Hepatic stellate cell (primary cell): Measurements from ENCODE around the gene RPS6KA2.
A peak's percentile ranks its signal among the peaks of the same experiment; 100 is the strongest.

Experiments used
- DNase-seq: peaks from one replicate; pipeline ENCODE4 v3.0.0; 2011; ENCODE audit warnings: low spot score

Gene RPS6KA2

DNA sequence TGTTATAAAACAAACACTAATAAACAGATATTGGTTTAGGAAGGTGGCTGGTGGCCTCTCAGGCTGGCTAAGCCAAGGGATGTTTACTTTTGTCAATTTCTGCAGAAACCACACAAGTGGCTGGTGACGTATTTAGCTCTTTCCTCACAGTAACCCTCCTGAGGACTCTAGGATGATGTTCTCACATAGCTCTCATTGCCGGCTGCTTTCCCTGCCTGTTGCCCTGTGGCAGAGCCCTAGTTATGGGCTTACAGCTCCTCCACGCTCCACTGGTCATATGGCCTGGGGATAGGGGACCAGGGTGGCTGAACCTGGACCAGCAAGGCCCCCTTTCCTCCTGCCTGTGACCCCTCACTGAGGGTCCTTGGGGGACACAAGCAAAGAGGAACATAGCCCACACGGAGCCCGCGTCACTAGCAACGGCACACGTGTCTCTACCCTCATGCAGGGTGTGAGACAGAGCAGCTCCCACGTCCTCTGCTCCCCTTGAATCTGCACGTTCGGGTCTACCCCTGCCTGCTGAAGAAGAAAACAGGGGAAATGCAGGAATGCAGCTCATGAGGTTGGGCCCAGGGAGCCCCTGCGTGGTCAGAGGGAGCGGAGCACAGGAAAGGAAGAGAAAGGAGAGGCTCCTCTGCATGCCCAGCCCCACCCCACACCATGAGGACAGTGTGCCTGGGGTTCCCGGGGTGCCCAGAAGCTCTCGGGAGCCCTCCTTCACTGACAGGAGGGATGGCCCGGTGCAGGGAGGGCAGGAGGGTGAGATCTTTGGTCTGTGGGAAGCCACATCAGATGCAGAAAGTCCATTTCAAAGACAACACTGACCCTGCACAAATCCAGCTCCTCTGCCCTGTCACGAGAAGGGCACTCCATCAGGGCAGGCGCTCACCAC lies 54.4 kb downstream of the RPS6KA2 start:
- peak; percentile 85 for DNase-seq

DNA sequence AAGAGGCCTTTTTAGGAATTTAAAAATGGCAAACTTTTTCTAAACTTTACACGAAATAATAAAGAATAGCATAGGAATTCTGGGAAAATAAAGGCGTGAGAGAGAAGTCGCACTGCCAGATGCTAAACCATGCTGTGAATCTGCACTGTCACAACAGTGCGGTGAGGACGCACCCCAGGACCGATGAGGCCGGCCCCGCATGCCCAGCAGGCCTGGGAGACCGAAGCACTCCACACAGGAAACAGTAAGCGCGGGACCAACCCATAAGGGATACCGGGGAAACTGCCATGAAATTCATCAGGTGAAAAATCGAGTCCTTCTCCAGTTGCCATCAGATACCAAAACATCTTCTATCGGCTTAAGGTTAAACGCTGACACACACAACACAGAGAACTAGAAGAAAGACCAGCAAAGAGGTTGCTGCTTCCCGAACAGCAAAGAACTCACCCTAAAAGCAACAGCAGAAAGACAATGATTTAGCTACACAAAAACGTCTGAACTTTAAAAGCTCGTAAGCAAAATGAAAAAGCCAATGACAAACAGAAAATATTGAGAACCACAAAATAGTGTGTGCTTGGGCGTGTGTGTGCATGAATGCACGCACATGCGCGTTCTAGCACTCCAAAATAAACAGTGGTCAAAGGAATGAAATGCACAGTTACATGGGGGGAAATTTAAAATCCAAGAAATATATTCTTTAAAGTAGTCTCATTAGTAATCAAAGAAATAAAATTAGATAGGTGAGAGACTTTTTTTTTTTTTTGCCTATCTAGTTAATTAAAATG lies 55.9 kb downstream of the RPS6KA2 start:
- no peak for DNase-seq

GRCh38 chr6:166569206-166569605 lies 57.8 kb downstream of the RPS6KA2 start:
- no peak for DNase-seq

DNA sequence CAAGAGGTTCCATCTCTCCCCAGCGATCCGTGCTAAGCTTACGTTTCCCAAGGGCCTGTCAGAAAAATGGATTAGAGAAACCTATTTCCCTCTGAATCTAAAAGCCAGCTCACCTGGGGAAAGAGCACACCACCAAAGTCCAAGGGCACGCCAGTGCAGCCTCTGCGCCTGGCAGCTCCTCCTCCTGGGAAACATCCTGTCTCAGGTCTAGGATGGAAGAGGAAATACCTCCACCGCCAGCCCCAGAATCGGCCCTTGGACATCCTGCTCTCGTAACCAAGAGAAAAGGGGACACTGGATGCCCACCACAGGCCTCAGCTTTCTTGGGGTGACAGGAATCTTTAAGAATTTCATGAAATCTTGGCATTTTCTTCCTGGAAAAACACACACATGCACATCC lies 59.2 kb downstream of the RPS6KA2 start:
- no peak for DNase-seq

DNA sequence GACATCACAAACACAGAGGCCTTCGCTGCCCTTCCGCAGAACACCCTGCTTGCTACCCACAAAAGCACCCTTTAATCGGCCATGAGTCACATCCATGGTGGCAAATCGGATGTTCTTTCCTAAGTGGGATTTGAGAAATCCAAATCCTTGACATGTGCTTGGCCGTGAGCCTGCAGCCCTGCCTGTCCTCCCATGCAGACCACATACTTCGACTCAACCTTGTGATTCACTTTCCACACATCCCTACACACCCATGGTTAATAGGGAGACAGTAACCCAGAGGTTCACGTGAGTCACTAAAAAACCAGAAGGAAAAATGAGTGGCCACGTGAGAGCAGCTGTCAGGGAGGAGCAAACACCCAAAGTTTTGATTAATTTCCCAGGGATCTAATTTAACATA lies 59.9 kb downstream of the RPS6KA2 start:
- peak; percentile 92 for DNase-seq

DNA sequence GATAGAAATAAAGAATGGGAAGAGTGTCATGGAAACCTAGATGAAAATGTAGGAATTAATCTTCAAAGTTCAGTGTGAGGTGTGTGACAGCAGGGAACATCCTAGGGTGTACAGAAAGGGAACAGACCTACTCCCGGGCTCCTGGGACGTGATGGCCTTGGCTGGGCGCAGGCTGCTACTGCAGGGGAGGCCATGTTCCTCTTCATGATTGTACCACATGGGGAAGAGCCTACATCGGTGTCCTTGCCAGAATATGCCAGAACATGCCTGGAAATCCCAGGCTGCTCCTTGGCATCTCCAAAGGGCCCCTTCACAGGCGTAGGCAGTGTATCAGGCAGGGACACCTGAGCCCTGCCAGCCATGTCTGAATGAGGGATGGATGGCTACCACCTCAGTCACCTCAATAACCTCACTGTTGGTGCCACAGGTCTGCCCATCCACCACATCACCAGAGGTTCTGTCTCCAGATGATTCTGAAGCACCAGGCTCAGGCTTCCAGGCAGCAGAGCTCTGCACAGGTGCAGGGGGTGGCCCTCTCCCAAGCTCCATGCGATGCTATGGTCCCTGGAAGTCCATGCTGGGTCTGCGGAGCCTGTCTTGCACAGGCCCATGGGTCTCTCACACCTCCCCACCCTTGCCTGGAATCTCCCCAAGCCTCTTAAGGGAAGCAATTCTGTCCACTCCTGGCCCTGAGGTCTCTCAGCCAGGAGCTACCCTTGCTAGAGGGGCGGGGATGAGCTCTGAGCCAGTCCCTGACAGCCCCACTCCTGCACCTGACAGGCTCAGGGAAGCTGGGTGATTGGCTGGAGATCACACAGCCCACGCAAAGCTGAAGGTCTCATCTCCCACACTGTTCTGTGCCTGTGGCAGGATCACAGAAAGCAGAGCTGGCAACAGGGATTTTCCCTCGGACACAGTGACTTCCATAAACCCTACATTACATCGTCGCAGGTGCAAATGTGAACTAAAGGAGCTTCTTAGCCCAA lies 60.7 kb downstream of the RPS6KA2 start:
- no peak for DNase-seq

DNA sequence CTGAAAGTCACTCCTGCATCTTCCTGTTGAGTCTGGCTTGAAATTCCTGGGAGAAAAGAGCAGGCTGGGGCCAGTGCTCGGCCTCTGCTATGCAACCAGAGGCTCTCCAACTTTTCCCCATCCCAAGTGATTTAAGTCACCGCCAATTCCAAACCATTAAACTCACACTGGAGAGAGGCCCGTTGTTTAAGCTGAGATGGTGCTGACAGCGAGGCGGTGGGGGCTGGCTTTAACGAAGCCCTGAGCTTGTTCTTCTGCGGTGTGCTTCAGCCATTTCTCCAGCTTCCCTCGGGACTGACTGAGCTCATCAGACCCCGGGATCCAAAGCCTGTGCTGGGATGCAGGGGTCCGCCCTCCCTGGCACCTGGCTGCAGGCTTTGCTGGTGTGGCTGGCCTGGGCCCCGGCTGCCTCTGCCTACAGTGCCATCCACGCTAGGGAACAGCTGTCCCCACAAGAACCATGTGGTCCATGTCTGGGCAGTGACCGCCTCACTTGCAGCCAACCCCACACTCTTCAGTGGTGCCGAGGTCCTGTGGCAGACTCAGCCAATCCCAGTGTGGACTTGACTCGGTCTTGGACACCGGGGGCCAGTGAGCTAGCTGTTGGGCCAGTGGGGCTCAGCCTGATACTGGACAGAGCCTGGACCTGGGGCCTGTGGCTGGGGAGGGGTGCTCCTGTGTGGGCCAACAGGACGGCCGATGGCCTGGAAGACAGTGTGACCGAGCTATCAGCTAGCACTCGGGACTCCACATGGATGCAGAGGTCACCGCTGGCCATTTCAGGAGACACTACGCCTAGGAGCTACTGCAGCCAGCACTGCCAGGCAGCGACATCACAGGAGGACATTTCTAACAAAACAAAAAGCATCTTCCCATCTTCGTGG lies 61.7 kb downstream of the RPS6KA2 start:
- DNase-seq, result no peak

DNA sequence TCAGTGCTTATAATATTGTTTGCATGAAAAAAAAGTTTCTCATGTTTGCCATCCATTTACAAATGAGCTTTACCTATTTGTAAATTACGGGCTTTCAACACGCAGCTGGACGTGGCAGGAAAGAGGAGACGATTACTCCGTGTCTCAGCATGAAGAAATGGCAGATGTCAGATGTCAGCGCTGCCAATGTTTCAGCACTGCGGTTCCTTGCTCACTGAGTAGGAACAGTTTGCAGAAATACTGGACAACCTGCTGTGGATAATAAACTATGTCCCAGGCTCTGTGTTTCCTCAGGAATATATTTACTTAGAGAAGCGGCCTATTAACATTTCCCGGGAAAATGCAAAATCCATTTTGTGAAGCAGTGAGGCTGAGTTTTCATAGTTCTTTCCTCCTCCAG lies 63.2 kb downstream of the RPS6KA2 start:
- DNase-seq, result no peak

- DNase-seq, result no peak
Measured at GRCh38 chr6:166563200-166563599, 63.9 kb downstream of the RPS6KA2 start.

GRCh38 chr6:166562726-166563125 lies 64.3 kb downstream of the RPS6KA2 start:
- no peak for DNase-seq

DNA sequence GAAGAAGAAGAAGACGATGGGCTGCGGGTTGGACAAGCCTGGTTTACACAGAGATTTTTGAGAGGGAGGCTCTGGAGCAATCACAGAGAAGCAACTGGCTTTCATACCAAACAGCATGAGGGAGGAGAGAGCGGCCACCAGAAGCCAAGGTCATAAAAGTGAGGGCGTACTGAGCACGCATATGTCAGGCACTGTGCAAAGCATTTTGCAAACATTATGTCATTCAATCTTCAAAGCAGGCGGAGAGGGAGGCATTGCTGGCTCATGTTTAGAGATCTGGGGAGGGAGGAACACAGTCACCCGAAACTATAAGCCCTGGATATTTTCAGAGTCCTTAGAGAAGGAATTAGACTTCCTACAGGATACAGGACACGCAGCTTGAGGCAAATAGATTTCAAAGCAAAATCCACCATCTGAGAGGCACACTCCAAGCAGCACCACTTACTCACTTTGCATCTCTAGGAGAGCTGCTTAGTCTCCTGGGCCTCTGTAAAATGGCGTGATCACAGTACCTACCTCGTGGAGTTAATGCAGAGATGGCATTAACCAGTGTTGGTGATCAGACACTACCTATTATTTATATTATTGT lies 65.2 kb downstream of the RPS6KA2 start:
- DNase-seq, result peak; percentile 93

DNA sequence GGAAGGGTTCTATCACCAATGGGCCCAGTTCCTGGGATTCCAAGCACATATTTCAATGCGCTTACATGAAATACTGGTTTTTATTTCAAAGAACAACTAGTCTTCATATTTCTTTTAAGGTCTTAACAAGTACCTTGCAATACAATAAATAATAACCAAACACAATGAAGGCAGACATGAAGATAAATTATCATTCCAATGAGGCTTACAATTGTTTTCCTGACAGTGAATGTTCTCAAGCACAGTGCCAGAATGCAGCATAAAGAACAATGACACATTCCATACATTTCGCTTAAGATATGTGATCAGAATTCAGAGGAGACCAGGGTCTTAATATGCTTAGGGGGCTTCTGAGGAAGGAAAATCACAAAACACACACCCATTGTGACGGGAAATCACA lies 66.8 kb downstream of the RPS6KA2 start:
- no peak for DNase-seq

DNA sequence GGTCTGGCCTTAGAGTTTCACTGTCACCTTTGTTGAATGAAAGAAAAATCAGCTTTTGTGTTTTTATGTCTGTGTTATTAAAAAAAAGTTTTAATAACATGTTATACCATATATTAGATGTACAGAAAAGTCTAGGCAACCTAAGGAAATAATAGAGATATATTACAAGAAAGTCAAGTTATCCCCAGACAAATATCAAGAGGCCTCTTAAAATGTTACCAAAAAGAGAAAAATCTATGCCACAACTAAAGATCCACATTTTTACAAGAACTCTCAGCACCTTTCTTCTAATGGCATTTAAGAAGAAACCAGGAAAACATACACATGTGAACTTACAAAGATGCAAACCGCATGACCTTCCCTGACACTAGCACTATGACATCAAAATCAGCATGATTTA lies 67.4 kb downstream of the RPS6KA2 start:
- no peak for DNase-seq

- no peak for DNase-seq
Measured at GRCh38 chr6:166559211-166559610, 67.8 kb downstream of the RPS6KA2 start.

DNA sequence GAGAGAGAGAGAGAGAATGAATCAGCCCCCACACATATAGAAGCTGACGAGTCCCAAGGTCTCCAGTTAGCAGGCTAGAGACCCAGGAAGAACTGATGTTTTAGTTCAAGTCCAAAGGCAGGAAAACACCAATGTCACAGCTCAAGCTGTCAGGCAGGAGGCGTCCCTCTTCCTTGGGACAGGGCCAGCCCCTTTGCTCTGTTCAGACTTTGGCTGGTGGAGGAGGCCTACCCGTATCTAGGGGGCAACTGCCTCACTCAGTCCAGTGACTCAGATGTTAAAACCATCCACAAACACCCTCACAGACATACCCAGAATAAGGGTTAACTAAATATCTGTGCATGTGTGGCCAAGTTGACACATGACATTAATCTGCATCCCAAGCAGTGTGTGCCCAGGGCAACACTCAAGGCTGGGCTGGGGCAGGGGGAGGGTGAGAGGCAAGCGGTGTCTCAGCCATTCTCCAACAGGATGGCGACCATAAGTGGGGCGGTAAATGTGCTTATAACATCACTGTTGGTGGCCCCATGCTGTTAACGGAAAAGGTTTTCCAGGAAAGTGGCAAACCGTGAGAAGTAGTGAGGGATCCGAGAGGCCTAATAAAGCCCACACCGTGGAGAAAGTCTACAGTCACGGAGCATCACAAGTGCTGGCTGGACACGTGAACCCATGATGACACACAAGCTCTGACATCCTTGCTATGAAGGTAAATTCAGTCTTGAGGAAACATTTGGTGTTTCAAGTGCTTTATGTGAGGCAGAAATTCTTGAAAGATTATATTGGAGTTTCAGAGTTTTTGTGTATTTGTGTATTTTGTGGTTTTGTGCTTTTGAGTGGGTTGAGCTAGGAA lies 68.7 kb downstream of the RPS6KA2 start:
- DNase-seq, result no peak

DNA sequence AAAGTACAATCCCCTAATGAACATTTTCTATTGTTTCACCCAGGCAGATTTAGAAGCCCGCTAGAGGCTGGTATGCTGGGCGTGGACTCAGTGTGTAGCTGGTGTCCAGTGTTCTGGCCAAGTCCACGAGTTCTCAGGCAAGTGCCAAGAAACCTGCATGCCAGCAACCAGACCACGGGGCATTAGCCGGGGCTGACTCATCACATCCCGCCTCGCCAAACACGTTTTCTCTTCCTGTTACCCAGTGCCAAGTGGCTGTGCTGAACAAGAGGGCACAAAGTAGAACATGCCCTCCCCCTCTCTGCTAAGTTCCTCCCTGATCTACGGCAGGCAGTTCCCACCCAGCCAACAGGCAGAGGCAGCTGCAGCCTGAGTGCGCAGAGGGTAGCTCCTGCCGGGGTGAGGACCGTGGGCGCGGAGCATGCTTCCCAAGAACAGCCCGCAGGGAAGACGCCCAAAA lies 70.2 kb downstream of the RPS6KA2 start:
- DNase-seq, result peak; percentile 25

DNA sequence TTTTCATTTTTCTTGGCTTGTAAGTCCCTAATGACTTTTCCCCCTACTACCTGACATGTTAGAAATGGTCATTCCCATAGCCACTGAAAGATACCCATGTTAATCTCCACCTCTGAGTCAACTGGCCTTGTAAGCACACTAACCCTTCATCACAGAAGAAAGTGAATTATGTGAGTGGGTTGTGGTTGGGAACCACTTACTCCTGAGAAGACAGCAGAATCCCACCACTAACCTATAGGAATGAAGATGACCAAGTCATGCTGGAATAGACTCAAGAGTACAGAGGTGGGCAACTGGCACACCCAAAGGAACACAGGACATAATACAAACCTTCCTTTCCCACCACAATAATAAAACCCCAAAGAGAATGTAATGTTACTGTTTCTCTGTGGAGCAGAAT lies 70.7 kb downstream of the RPS6KA2 start:
- DNase-seq, result no peak

DNA sequence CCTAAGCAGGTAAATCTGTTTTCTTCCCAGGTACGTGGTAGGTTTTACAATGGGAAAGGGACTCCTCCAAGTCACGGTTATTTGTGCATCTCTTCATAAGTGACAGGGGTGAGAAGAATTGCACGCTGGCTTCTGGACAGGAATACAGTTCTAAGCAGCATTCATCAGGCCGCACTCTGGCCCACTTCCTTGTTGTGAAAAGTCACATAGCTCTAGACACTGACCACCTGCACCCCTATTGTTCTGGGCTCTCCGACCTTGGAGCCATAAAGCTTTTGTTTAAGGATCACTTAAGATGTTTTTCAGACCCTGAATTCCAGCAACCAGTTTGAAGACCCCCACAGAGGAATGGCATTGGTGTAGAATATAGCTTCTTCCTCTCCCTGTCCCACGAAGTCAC lies 72.0 kb downstream of the RPS6KA2 start:
- DNase-seq, result no peak

GRCh38 chr6:166554316-166554715 lies 72.7 kb downstream of the RPS6KA2 start:
- DNase-seq, result peak; percentile 50
